HFF-Myc (cell line): Measurements from ENCODE around the gene TES.
A peak's percentile ranks its signal among the peaks of the same experiment; 100 is the strongest.

Source experiments
- DNase-seq: peaks from one replicate; pipeline ENCODE4 v3.0.0-alpha.2; 2011; ENCODE audit warnings: low read depth; ENCODE audit errors: extremely low read depth
- H3K4me3 ChIP-seq: replicated peaks from 2 replicates; pipeline ENCODE4 v1.5.1; 2011; ENCODE audit warnings: low read depth, mild to moderate bottlenecking, control low read depth, low read length
- CTCF ChIP-seq: IDR thresholded peaks from 2 replicates; pipeline ENCODE4 v1.5.1; 2012; ENCODE audit warnings: mild to moderate bottlenecking, low read depth, low read length, control low read depth; ENCODE audit errors: missing control alignments

The TES gene

GRCh38 chr7:116231543-116231942, 21.2 kb downstream of the TES start:
- no peak for TF ChIP-seq CTCF
- no peak overlapping the region for H3K4me3 ChIP-seq
- no peak for DNase-seq

GRCh38 chr7:116231949-116232348, 21.6 kb downstream of the TES start:
- TF ChIP-seq CTCF, result no peak
- no peak for DNase-seq
- H3K4me3 ChIP-seq, result no peak overlapping the region

- no peak for TF ChIP-seq CTCF
- no peak for DNase-seq
- no peak overlapping the region for H3K4me3 ChIP-seq
Observed at GRCh38 chr7:116232350-116232749, 22.0 kb downstream of the TES start.

- TF ChIP-seq CTCF, result no peak
- DNase-seq, result no peak
- H3K4me3 ChIP-seq, result no peak overlapping the region
Observed at GRCh38 chr7:116232920-116233319, 22.6 kb downstream of the TES start.

GRCh38 chr7:116234517-116235200, 24.3 kb downstream of the TES start:
- no peak overlapping the region for H3K4me3 ChIP-seq
- no peak for TF ChIP-seq CTCF
- no peak for DNase-seq

GRCh38 chr7:116235380-116235779, 25.0 kb downstream of the TES start:
- DNase-seq, result no peak
- no peak overlapping the region for H3K4me3 ChIP-seq
- TF ChIP-seq CTCF, result no peak

- no peak for DNase-seq
- no peak overlapping the region for H3K4me3 ChIP-seq
- TF ChIP-seq CTCF, result peak; percentile 41
Observed at GRCh38 chr7:116236020-116236630, 25.8 kb downstream of the TES start.
